HEK293T (cell line): Measurements from ENCODE around the gene OR13G1.

ENCODE experiments used
- FOXA1 ChIP-seq: fragments of 450-650 bp; IDR thresholded peaks from 2 replicates; pipeline ENCODE4 v1.6.1; 2016; ENCODE audit warnings: mild to moderate bottlenecking
- FOXK2 ChIP-seq: fragments of 450-650 bp; IDR thresholded peaks from 2 replicates; pipeline ENCODE4 v1.6.1; 2016; ENCODE audit warnings: mild to moderate bottlenecking
- FOXM1 ChIP-seq: fragments of 450-650 bp; IDR thresholded peaks from 2 replicates; pipeline ENCODE4 v1.6.1; 2017; ENCODE audit warnings: mild to moderate bottlenecking, borderline replicate concordance
- L3MBTL2 ChIP-seq: fragments of 450-650 bp; conservative IDR thresholded peaks from 2 replicates; pipeline ENCODE4 v1.6.1; 2016; ENCODE audit warnings: mild to moderate bottlenecking
- LEF1 ChIP-seq: fragments of 450-650 bp; IDR thresholded peaks from 2 replicates; pipeline ENCODE4 v1.6.1; 2017; ENCODE audit warnings: mild to moderate bottlenecking, borderline replicate concordance
- SP1 ChIP-seq: fragments of 450-650 bp; IDR thresholded peaks from 2 replicates; pipeline ENCODE4 v1.6.1; 2017
- SUZ12 ChIP-seq: fragments of 450-650 bp; IDR thresholded peaks from 2 replicates; pipeline ENCODE4 v1.6.1; 2016; ENCODE audit warnings: mild to moderate bottlenecking
- TARDBP ChIP-seq: fragments of 450-650 bp; IDR thresholded peaks from 2 replicates; pipeline ENCODE4 v1.6.1; 2016

- TF ChIP-seq TARDBP (no peak), SP1 (no peak), L3MBTL2 (no peak), FOXM1 (no peak), SUZ12 (no peak), LEF1 (no peak), FOXK2 (no peak), FOXA1 (no peak)
Observed at GRCh38 chr1:247680171-247680570, 632 bp upstream of the OR13G1 start.
